ENCODE results near the gene S100A3.

GRCh38 chr1:153525088-153525728, 23.9 kb downstream of the S100A3 start:
- TF ChIP-seq CTCF (IDR thresholded peaks at IDR 0.05; ENCODE audit: low read length) (no peak), EZH2 (IDR thresholded peaks at IDR 0.05; ENCODE audit: borderline replicate concordance, low read length) (no peak)
